ENCODE data around the gene NUBPL.
"Not testable (repeated sequence)": the region's sequence is repeated elsewhere in the genome, so short reads cannot be mapped to it uniquely, and the experiment has no call there.

The NUBPL gene

DNA sequence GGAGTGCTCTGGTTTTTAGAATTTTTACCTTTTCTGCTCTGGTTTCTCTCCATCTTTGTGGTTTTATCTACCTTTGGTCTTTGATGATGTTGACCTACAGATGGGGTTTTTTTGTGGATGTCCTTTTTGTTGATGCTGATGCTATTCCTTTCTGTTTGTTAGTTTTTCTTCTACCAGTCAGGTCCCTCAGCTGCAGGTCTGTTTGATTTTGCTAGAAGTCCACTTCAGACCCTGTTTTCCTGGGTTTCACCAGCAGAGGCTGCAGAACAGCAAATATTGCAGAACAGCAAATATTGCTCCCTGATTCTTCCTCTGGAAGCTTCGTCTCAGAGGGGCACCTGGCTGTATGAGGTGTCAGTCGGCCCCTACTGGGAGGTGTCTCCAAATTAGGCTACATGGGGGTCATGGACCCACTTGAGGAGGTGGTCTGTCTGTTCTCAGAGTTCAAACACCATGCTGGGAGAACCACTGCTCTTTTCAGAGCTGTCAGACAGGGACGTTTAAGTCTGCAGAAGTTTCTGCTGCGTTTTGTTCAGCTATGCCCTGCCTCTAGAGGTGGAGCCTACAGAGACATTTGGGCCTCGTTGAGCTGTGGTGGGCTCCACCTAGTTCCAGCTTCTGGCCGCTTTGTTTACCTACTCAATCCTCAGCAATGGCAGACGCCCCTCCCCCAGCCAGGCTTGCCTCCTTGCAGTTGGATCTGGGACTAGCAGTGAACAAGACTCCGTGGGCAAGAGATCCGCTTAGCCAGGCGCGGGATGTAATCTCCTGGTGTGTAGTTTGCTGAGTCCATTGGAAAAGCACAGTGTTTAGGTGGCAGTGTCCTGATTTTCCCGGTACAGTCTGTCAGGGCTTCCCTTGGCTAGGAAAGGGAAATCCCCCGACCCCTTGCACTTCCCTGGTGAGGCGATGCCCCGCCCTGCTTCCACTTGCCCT is 250.8 kb downstream of the NUBPL start:
- DNase-seq (ENCODE audit: low read depth in 2 of 2), result not testable (repeated sequence)

- DNase-seq (ENCODE audit: low read depth in 2 of 2), result not testable (repeated sequence)
Observed at GRCh38 chr14:31813724-31814490, 252.7 kb downstream of the NUBPL start.

- DNase-seq (ENCODE audit: low read depth in 2 of 2), result no peak
Observed at GRCh38 chr14:31819281-31819680, 258.1 kb downstream of the NUBPL start.

DNA sequence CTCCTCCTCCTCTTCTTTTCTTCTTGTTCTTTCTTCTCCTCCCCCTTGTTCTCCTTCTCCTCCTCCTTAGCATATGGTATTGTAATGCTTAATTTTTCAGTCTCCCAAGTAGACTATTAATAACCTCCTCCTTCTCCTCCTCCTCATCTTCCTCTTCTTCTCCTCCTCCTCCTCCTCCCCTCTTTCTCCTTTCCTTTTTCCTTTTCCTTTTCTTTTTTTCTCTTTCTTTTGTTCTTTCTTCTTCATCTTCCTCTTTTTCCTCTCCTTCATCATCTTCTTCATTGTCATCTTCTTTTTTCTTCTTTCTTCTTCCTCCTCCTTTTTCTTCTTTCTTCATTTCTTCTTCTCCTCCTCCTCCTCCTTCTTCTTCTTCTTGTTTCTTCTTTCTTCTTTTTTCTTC is 264.3 kb downstream of the NUBPL start:
- no peak for DNase-seq (ENCODE audit: low read depth in 2 of 2)

- DNase-seq (ENCODE audit: low read depth in 2 of 2), result no peak
Observed at GRCh38 chr14:31827325-31827724, 266.1 kb downstream of the NUBPL start.

GRCh38 chr14:31828946-31829868 is 268.0 kb downstream of the NUBPL start:
- DNase-seq (ENCODE audit: low read depth in 2 of 2), result no peak

GRCh38 chr14:31834616-31835015 is 273.4 kb downstream of the NUBPL start:
- no peak for DNase-seq (ENCODE audit: low read depth in 2 of 2)

DNA sequence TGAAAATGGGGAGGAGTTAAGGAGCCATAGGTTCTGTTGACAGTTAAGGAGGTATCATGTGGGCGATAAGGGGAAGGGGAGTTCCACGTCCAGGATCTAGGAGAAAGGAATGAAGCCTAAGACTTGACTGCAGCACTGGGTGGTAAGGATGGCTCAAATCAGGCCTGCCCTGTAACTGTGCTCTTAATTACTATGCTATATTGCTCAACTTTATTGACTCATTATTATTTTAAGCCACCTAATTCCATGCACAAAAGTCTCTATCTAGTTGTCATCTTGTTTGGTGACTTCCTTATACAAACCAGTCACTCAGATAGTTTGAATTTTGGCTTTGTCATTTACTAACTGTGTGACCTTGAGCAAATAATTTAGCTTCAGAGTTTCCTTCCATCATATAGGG is 273.8 kb downstream of the NUBPL start:
- no peak for DNase-seq (ENCODE audit: low read depth in 2 of 2)

GRCh38 chr14:31837031-31837430 is 275.8 kb downstream of the NUBPL start:
- DNase-seq (ENCODE audit: low read depth in 2 of 2), result no peak

GRCh38 chr14:31842899-31843298 is 281.7 kb downstream of the NUBPL start:
- no peak for DNase-seq (ENCODE audit: low read depth in 2 of 2)

DNA sequence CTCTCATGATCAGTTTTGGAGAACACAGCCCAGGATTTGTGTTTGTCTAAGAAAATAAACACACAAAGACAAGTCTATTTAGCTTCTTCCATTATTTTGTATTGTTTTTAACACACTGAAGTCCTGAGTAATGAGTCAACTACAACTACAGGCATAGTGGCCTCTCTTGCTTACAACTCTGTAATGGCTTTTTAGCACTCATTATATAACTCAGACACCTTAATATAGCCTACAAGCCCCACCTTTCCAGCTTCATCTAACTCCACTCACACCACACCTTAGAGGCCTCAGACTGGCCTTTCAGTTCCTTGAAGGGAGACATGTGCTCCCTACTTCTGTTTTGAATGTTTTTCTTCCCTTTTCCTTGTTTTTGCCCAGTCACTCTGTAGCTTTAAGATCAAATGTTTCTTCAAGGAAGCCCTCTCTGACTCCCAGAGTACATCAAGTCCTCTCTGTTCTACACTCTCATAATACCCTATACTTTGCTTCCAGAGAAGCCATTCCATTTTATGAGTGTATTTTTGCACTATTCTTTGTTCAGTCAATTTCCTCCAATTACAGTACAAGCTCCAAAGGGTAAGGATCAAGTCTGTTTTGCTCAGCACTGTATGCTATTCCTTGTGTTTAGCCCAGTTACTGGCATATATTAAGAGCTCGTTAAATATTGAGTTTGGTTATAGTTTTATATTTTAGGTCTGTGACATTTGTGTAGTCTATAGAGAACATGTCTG is 282.3 kb downstream of the NUBPL start:
- DNase-seq (ENCODE audit: low read depth in 2 of 2), result no peak

GRCh38 chr14:31854508-31855075 is 293.4 kb downstream of the NUBPL start:
- DNase-seq (ENCODE audit: low read depth in 2 of 2), result no peak

- no peak for DNase-seq (ENCODE audit: low read depth in 2 of 2)
Observed at GRCh38 chr14:31855262-31855661, 294.1 kb downstream of the NUBPL start.

- not testable (repeated sequence) for DNase-seq (ENCODE audit: low read depth in 2 of 2)
Observed at GRCh38 chr14:31856003-31856402, 294.8 kb downstream of the NUBPL start.

DNA sequence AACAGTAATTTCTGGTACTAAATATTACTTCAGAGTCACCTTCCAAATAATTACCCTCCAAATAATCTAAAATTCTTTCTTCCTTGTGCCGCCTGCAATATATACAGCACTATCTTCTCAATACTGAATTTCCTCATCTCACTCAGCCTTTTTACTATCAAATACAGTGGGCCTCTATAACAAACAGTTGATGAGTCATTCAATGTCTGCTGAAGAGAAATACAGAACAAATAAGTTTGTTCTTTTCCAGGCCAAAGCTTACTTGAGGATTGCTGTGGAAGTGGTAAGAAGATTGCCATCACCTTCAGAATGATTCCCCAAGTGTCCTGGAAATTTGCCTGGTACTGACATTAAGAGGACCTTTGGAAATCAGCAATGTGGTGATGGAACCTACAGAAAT is 297.7 kb downstream of the NUBPL start:
- no peak for DNase-seq (ENCODE audit: low read depth in 2 of 2)

GRCh38 chr14:31864937-31865855 is 304.0 kb downstream of the NUBPL start:
- DNase-seq (ENCODE audit: low read depth in 2 of 2), result no peak

- no peak for DNase-seq (ENCODE audit: low read depth in 2 of 2)
Observed at GRCh38 chr14:31867570-31867969, 306.4 kb downstream of the NUBPL start.

DNA sequence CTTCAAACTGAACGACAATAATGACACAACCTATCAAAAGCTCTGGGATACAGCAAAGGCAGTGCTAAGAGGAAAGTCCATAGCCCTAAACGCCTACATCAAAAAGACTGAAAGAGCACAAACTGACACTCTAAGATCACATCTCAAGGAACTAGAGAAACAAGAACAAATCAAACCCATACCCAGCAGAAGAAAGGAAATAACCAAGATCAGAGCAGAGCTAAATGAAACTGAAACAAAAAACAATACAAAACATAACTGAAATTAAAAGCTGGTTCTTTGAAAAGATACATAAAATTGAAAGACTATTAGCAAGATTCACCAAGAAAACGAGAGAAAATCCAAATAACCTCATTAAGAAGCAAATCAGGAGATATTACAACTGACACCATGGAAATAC is 306.9 kb downstream of the NUBPL start:
- not testable (repeated sequence) for DNase-seq (ENCODE audit: low read depth in 2 of 2)

GRCh38 chr14:31876741-31877140 is 315.5 kb downstream of the NUBPL start:
- no peak for DNase-seq (ENCODE audit: low read depth in 2 of 2)

Data from stimulated activated CD8-positive, alpha-beta memory T cell treated with anti-CD3 and anti-CD28 coated beads, Interleukin-7, amount 100 ng/mL, for 4 hours (primary cell).